GM19468 (cell line): Measurements from ENCODE around the gene LKAAEAR1.
"Not testable (repeated sequence)": the region's sequence is repeated elsewhere in the genome, so short reads cannot be mapped to it uniquely, and the experiment has no call there.

Source experiments
- ATAC-seq: cut with Tn5 transposase; IDR thresholded peaks from one replicate; pipeline ENCODE4 v1.9.1; 2021; ENCODE audit warnings: mild to moderate bottlenecking, moderate library complexity, moderate number of reproducible peaks; ENCODE audit not compliant: unreplicated experiment; ENCODE audit errors: extremely low read depth

LKAAEAR1 gene

DNA sequence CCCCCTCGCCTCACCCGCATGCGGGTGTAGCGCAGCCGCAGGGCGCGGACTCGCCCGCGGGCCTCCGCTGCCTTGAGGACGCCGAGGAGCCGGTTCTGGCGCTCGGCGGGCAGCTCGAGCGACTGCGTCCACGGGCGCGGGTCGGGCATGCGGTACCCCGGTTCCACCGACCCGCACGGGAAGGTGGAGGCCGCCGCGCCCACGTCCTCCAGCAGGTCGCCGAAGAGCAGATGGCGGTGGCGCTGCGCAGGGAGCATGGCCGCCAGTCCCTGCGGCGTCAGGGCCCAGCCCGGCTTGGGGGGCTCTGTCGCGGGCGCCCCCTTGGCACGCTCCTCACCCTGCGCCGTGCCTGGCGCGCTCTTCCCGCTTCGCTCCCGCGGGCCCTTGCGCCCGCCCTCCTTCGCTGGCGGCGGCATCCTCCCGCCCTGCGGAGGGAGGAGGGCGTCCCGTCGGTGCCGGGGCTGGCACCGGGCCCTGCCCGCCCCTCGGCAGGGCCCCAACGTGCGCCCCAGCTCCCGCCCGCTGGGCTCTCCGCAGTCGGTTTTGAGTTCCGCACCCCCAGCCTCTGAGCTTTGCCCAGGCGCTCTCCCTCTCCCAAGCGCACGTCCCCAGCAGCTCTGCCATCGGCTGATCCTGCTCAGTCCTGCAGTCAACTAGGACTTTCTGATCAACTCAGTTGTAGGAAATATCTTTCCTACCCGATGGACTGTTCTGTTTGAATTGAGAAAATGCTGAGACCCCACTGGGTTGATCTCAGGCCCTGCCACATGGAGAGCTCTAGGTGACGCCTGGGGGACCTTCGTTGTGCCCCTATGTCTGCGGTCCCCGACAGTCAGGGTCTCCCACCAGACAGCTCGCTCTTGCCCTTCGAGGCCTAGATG is at the start of gene LKAAEAR1:
Gene LKAAEAR1 (minus strand): TSS at position 595 of the 881 bp plus-strand sequence. CDS start 179 bp downstream, at position 416.
- ATAC-seq = no peak

GRCh38 chr20:64131406-64131805 is 47.2 kb upstream of the LKAAEAR1 start:
- ATAC-seq = no peak

- no peak for ATAC-seq
Measured at GRCh38 chr20:64130876-64131275, 46.7 kb upstream of the LKAAEAR1 start.

GRCh38 chr20:64130271-64130670 is 46.1 kb upstream of the LKAAEAR1 start:
- ATAC-seq = no peak

- no peak for ATAC-seq
Measured at GRCh38 chr20:64129146-64129782, 45.1 kb upstream of the LKAAEAR1 start.

- ATAC-seq = not testable (repeated sequence)
Measured at GRCh38 chr20:64123517-64123916, 39.3 kb upstream of the LKAAEAR1 start.

GRCh38 chr20:64122927-64123326 is 38.7 kb upstream of the LKAAEAR1 start:
- not testable (repeated sequence) for ATAC-seq

- no peak for ATAC-seq
Measured at GRCh38 chr20:64121586-64121985, 37.4 kb upstream of the LKAAEAR1 start.

GRCh38 chr20:64119681-64120341 is 35.6 kb upstream of the LKAAEAR1 start:
- no peak for ATAC-seq

GRCh38 chr20:64119301-64119680 is 35.1 kb upstream of the LKAAEAR1 start:
- ATAC-seq = no peak

DNA sequence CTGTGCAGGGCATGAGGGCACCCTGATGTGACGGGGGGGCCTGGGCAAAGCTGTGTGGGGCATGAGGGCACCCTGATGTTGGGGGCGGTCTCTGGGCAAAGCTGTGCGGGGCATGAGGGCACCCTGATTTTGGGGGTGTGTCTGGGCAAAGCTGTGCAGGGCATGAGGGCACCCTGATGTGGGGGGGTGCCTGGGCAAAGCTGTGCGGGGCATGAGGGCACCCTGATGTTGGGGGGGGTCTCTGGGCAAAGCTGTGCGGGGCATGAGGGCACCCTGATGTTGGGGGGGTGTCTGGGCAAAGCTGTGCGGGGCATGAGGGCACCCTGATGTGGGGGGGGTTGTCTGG is 33.2 kb upstream of the LKAAEAR1 start:
- ATAC-seq = not testable (repeated sequence)

- no peak for ATAC-seq
Measured at GRCh38 chr20:64116541-64117431, 32.6 kb upstream of the LKAAEAR1 start.

GRCh38 chr20:64116016-64116415 is 31.8 kb upstream of the LKAAEAR1 start:
- no peak for ATAC-seq

- ATAC-seq = no peak
Measured at GRCh38 chr20:64115171-64115911, 31.1 kb upstream of the LKAAEAR1 start.

- ATAC-seq = no peak
Measured at GRCh38 chr20:64114356-64114971, 30.3 kb upstream of the LKAAEAR1 start.

DNA sequence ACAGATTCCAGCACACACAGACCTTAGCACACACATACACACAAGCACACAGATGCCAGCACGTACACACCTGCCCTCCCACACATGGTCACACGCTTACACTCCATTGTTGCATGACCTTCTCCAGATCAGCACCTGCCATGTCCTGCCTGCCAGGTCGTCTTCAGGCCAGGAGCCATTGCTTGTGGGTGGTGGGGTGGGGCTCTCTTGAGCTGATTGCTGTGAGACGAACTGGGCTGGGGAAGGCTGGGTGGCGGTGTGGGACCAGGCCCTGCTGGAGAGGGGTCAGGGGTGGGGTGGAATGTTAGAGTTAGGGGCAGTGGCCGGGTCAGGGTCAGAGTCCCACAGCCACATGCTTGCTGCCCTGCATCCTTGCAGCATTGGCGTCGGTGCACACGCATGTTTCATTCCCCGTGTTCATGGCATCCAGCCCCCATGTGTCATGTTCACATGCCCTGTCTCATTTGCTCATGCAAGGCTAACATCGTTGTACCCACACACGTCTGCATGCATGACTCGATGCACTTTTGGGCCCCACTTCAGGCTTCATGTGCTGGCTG is 29.7 kb upstream of the LKAAEAR1 start:
- no peak for ATAC-seq

DNA sequence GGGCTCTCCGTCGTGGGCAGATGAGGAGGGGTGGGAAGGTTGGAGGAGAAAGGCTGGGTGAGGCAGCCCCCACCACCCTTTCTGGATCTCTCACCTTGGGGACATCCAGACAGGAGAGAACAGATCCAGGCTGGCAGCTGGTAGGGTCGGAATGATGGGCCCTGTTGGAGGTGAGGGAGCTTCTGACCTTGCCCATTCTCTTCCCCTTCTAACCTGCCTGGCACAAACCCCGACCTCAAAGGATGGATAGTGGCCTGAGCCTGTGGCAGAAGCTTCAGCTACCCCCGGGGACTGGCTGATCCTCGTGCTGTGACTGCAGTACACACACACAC is 29.2 kb upstream of the LKAAEAR1 start:
- ATAC-seq = no peak

DNA sequence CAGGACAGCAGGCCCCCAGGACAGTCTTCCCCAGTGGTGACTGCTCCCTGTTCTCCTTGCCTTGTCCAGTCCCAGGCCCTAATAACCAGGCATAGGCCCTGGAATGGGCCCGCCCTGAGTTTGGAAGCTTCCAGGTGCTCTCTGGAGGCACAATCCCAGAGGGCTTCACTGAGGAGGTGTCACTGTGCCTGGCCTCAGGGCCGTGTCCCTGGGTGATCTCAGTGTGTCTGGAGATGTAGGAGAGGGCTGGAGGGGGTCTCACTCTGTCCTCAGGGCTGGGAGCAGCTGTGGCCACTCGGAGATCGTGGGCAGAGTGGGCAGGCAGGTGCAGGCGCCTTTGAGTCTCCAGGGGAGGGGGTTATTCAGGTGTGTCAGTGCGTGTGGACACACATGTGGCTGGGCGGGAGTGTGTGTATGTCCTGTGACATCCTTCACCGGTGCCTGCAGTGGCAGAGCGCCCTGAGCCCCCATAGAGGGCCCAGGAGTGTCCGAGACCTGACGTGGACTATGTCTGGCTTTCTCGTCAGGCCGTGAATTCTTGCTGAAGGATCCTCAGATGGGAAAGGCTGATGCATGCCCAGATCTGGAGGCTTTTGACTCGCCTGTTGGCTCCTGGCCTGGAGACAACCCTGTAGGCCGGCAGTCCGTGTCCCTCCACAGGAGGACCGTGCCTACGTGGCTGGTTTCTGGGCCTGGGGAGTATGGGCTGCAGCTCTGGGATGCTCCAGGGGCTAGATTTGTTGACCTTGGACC is 28.7 kb upstream of the LKAAEAR1 start:
- no peak for ATAC-seq
